Neuronal stem cell (in vitro differentiated cells): ENCODE results near the gene MSX2.

Experiments
- DNase-seq: peaks from one replicate; pipeline ENCODE4 v3.0.0-alpha.2; 2013; ENCODE audit warnings: low spot score
- H2AFZ ChIP-seq: one replicate; pipeline ENCODE4 v1.6.1; 2013; ENCODE audit warnings: mild to moderate bottlenecking, low read length, inconsistent platforms
- H2AK5ac ChIP-seq: 2 replicates; pipeline ENCODE4 v1.6.1; 2013; ENCODE audit warnings: low read depth, mild to moderate bottlenecking, inconsistent platforms, low read length, moderate library complexity, mixed read lengths
- H2BK120ac ChIP-seq: 2 replicates; pipeline ENCODE4 v1.6.1; 2013; ENCODE audit warnings: low read depth, mild to moderate bottlenecking, inconsistent platforms, low read length, moderate library complexity, mixed read lengths
- H2BK12ac ChIP-seq: one replicate; pipeline ENCODE4 v1.6.1; 2013; ENCODE audit warnings: low read length, inconsistent platforms
- H2BK15ac ChIP-seq: 2 replicates; pipeline ENCODE4 v1.6.1; 2013; ENCODE audit warnings: mild to moderate bottlenecking, low read length, inconsistent platforms, mixed read lengths
- H2BK5ac ChIP-seq: one replicate; pipeline ENCODE4 v1.6.1; 2013; ENCODE audit warnings: inconsistent platforms, mild to moderate bottlenecking, low read length, moderate library complexity
- H3K14ac ChIP-seq: one replicate; pipeline ENCODE4 v1.6.1; 2013; ENCODE audit warnings: low read length, inconsistent platforms
- H3K18ac ChIP-seq: 2 replicates; pipeline ENCODE4 v1.6.1; 2013; ENCODE audit warnings: low read length, inconsistent platforms
- H3K23ac ChIP-seq: 2 replicates; pipeline ENCODE4 v1.6.1; 2013; ENCODE audit warnings: low read depth, mild to moderate bottlenecking, mixed read lengths, low read length, inconsistent platforms; ENCODE audit not compliant: poor library complexity
- H3K27ac ChIP-seq: replicated peaks from 3 replicates; pipeline ENCODE4 v1.5.1; 2013; ENCODE audit warnings: low read length, inconsistent platforms
- H3K27me3 ChIP-seq, 3 experiments: 2 replicates each; pipeline ENCODE4 v1.6.1; 2013; ENCODE audit warnings: low read length in 3 of 3, mild to moderate bottlenecking in 2 of 3, inconsistent platforms in 1 of 3, low read depth in 1 of 3, mixed read lengths in 1 of 3, moderate library complexity in 1 of 3; ENCODE audit not compliant: control insufficient read depth in 3 of 3, insufficient read depth in 3 of 3
- H3K36me3 ChIP-seq, 2 donors: replicated peaks in 1 of 2; 2 replicates each; pipeline ENCODE4 v1.6.1; 2013; ENCODE audit warnings: low read length in 2 of 2; ENCODE audit not compliant: control insufficient read depth in 2 of 2, insufficient read depth in 2 of 2
- H3K4ac ChIP-seq: 2 replicates; pipeline ENCODE4 v1.6.1; 2013; ENCODE audit warnings: inconsistent platforms, mild to moderate bottlenecking, low read length, moderate library complexity
- H3K4me1 ChIP-seq, 2 donors: 1 replicate in 1 of 2; 2 replicates in 1 of 2; pipeline ENCODE4 v1.6.1; 2013; ENCODE audit warnings: low read length in 2 of 2, low read depth in 1 of 2; ENCODE audit not compliant: control insufficient read depth in 2 of 2, insufficient read depth in 1 of 2
- H3K4me2 ChIP-seq: one replicate; pipeline ENCODE4 v1.6.1; 2013; ENCODE audit warnings: mild to moderate bottlenecking, low read length, inconsistent platforms; ENCODE audit not compliant: insufficient read depth, poor library complexity, severe bottlenecking
- H3K4me3 ChIP-seq, 2 donors: 2 replicates each; pipeline ENCODE4 v1.5.1; 2013; ENCODE audit warnings: low read length in 2 of 2, mild to moderate bottlenecking in 2 of 2, inconsistent platforms in 1 of 2, moderate library complexity in 1 of 2
- H3K79me1 ChIP-seq: one replicate; pipeline ENCODE4 v1.6.1; 2013; ENCODE audit warnings: low read depth, mild to moderate bottlenecking, inconsistent platforms, low read length, moderate library complexity
- H3K9ac ChIP-seq: one replicate; pipeline ENCODE4 v1.6.1; 2013; ENCODE audit warnings: mild to moderate bottlenecking, low read depth, low read length, inconsistent platforms; ENCODE audit not compliant: poor library complexity
- H3K9me3 ChIP-seq, 2 donors: replicated peaks in 1 of 2; 2 replicates each; pipeline versions ENCODE3 to v1.6.1; 2013; ENCODE audit warnings: low read length in 2 of 2, mild to moderate bottlenecking in 2 of 2, inconsistent platforms in 1 of 2, low read depth in 1 of 2, mixed read lengths in 1 of 2, moderate library complexity in 1 of 2; ENCODE audit not compliant: control insufficient read depth in 2 of 2, insufficient read depth in 1 of 2
- H4K8ac ChIP-seq: one replicate; pipeline ENCODE4 v1.6.1; 2013; ENCODE audit warnings: low read depth, mild to moderate bottlenecking, inconsistent platforms, low read length, moderate library complexity
- H4K91ac ChIP-seq: one replicate; pipeline ENCODE4 v1.6.1; 2013; ENCODE audit warnings: low read length, low read depth, mild to moderate bottlenecking, inconsistent platforms; ENCODE audit not compliant: poor library complexity
- WGBS, 2 donors: extraction: QIAGEN DNeasy Blood & Tissue Kit; methylation state at CpG; one replicate each; pipeline ENCODE4 v1.1.7; 2013; ENCODE audit warnings: missing lambda C conversion rate in 2 of 2, mixed read lengths in 1 of 2; ENCODE audit not compliant: insufficient read length in 2 of 2, insufficient replicate concordance in 1 of 2; ENCODE audit errors: extremely low coverage in 2 of 2; 5-methylcytosine and 5-hydroxymethylcytosine counted together

The MSX2 gene

GRCh38 chr5:174737330-174737729 is 12.9 kb downstream of the MSX2 start:
- whole genome bisulfite sequencing, 2 donors = no CpG with 5 or more reads among the region's 15 CpGs
- H3K27ac ChIP-seq = no peak overlapping the region
- no peak overlapping the region for H3K4me2 ChIP-seq
- H3K36me3 ChIP-seq = no peaks in the 10 kb centered on the region
- no peak overlapping the region for H2BK120ac ChIP-seq
- H3K4ac ChIP-seq = no peak overlapping the region
- no peak overlapping the region for H3K4me3 ChIP-seq
- no peak overlapping the region for H2AFZ ChIP-seq
- no peak overlapping the region for H3K18ac ChIP-seq
- no peak overlapping the region for H2BK5ac ChIP-seq
- H2BK15ac ChIP-seq = no peak overlapping the region
- H2BK12ac ChIP-seq = no peak overlapping the region
- no peak overlapping the region for H3K9ac ChIP-seq
- H3K9me3 ChIP-seq = no peaks in the 10 kb centered on the region
- peaks cover 26 to 56% (median 49%) of the 10 kb centered on the region in 3 experiments for H3K27me3 ChIP-seq
- H4K91ac ChIP-seq = no peak overlapping the region
- H3K79me1 ChIP-seq = no peaks in the 10 kb centered on the region
- H3K4me1 ChIP-seq = peaks cover 0 to 8% of the 10 kb centered on the region in 2 donors
- H3K14ac ChIP-seq = no peak overlapping the region
- no peak overlapping the region for H4K8ac ChIP-seq
- H3K23ac ChIP-seq = no peak overlapping the region
- no peak for DNase-seq
- H2AK5ac ChIP-seq = no peak overlapping the region

- DNase-seq = no peak
- no peak overlapping the region for H4K91ac ChIP-seq
- no peaks in the 10 kb centered on the region for H3K36me3 ChIP-seq
- no peak overlapping the region for H2BK12ac ChIP-seq
- peaks cover 0 to 3% of the 10 kb centered on the region in 2 donors for H3K4me1 ChIP-seq
- H2BK5ac ChIP-seq = no peak overlapping the region
- H2BK15ac ChIP-seq = no peak overlapping the region
- no peaks in the 10 kb centered on the region for H3K79me1 ChIP-seq
- no CpG with 5 or more reads among the region's 5 CpGs for WGBS, 2 donors
- no peak overlapping the region for H3K4me3 ChIP-seq
- no peak overlapping the region for H3K4me2 ChIP-seq
- no peak overlapping the region for H3K23ac ChIP-seq
- H3K27ac ChIP-seq = no peak overlapping the region
- no peak overlapping the region for H3K9ac ChIP-seq
- H2AFZ ChIP-seq = no peak overlapping the region
- H4K8ac ChIP-seq = no peak overlapping the region
- no peaks in the 10 kb centered on the region for H3K9me3 ChIP-seq
- H3K14ac ChIP-seq = no peak overlapping the region
- no peak overlapping the region for H3K18ac ChIP-seq
- peaks cover 1 to 21% (median 17%) of the 10 kb centered on the region in 3 experiments for H3K27me3 ChIP-seq
- no peak overlapping the region for H2AK5ac ChIP-seq
- H2BK120ac ChIP-seq = no peak overlapping the region
- H3K4ac ChIP-seq = no peak overlapping the region
Measured at GRCh38 chr5:174741352-174741751, 17.0 kb downstream of the MSX2 start.

- H3K36me3 ChIP-seq = no peaks in the 10 kb centered on the region
- no peak overlapping the region for H3K18ac ChIP-seq
- no peak overlapping the region for H3K9ac ChIP-seq
- no peak for DNase-seq
- WGBS, 2 donors = no CpG with 5 or more reads among the region's 2 CpGs
- no peak overlapping the region for H2AFZ ChIP-seq
- no peak overlapping the region for H2BK5ac ChIP-seq
- H3K14ac ChIP-seq = no peak overlapping the region
- no peaks in the 10 kb centered on the region for H3K9me3 ChIP-seq
- H3K27ac ChIP-seq = no peak overlapping the region
- H3K4ac ChIP-seq = no peak overlapping the region
- no peak overlapping the region for H3K4me2 ChIP-seq
- no peak overlapping the region for H4K8ac ChIP-seq
- no peak overlapping the region for H3K4me3 ChIP-seq
- peaks cover 0 to 34% (median 15%) of the 10 kb centered on the region in 3 experiments for H3K27me3 ChIP-seq
- H2AK5ac ChIP-seq = no peak overlapping the region
- H3K79me1 ChIP-seq = no peaks in the 10 kb centered on the region
- H3K23ac ChIP-seq = no peak overlapping the region
- H4K91ac ChIP-seq = no peak overlapping the region
- peaks cover 0 to 3% of the 10 kb centered on the region in 2 donors for H3K4me1 ChIP-seq
- no peak overlapping the region for H2BK15ac ChIP-seq
- H2BK120ac ChIP-seq = no peak overlapping the region
- no peak overlapping the region for H2BK12ac ChIP-seq
Measured at GRCh38 chr5:174744896-174745295, 20.5 kb downstream of the MSX2 start.

GRCh38 chr5:174745590-174746103 is 21.3 kb downstream of the MSX2 start:
- H2AK5ac ChIP-seq = no peak overlapping the region
- H3K18ac ChIP-seq = no peak overlapping the region
- no peak overlapping the region for H4K91ac ChIP-seq
- no peak overlapping the region for H2AFZ ChIP-seq
- no peak overlapping the region for H3K23ac ChIP-seq
- DNase-seq = no peak
- no peak overlapping the region for H3K4me2 ChIP-seq
- no peak overlapping the region for H2BK5ac ChIP-seq
- H3K4me1 ChIP-seq = peaks cover 0 to 3% of the 10 kb centered on the region in 2 donors
- H3K36me3 ChIP-seq = no peaks in the 10 kb centered on the region
- H4K8ac ChIP-seq = no peak overlapping the region
- H2BK120ac ChIP-seq = no peak overlapping the region
- no peak overlapping the region for H3K4me3 ChIP-seq
- H3K9ac ChIP-seq = no peak overlapping the region
- H3K27ac ChIP-seq = no peak overlapping the region
- H3K9me3 ChIP-seq = no peaks in the 10 kb centered on the region
- H2BK15ac ChIP-seq = no peak overlapping the region
- H3K79me1 ChIP-seq = no peaks in the 10 kb centered on the region
- H2BK12ac ChIP-seq = no peak overlapping the region
- H3K4ac ChIP-seq = no peak overlapping the region
- peaks cover 3 to 42% (median 22%) of the 10 kb centered on the region in 3 experiments for H3K27me3 ChIP-seq
- no peak overlapping the region for H3K14ac ChIP-seq
- no CpG with 5 or more reads among the region's 8 CpGs for WGBS, 2 donors
